ENCODE measurements around the gene COL5A1.

Gene COL5A1

DNA sequence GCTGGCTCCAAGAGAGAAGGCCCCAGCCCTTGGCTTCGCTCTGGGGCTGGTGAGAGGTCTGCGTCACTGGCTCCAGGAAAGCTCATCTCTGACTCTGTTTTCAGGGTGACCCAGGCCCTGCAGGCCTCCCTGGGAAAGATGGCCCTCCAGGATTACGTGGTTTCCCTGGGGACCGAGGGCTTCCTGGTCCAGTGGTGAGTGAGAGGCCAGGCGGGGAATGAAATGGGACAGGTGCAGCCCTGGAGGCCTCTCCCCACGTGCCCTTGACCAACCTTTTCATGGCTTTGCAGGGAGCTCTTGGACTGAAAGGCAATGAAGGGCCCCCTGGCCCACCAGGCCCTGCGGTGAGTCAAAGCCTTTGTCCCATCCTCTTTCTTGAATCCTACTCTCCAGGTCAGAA, 163.3 kb downstream of the COL5A1 start:
- Histone ChIP-seq H3K27ac (no peak overlapping the region), H3K4me3 (ENCODE audit: low read depth in 1 of 2, low read length in 1 of 2) (no peak overlapping the region), H3K9me3 (no peaks in the 10 kb centered on the region), H3K4me1 (ENCODE audit: control insufficient read depth in 1 of 2, insufficient read depth in 1 of 2, low read depth in 1 of 2, low read length in 1 of 2) (no peaks in the 10 kb centered on the region), H3K36me3 (no peaks in the 10 kb centered on the region), H3K27me3 (no peaks in the 10 kb centered on the region)
- TF ChIP-seq, protein P1, sequence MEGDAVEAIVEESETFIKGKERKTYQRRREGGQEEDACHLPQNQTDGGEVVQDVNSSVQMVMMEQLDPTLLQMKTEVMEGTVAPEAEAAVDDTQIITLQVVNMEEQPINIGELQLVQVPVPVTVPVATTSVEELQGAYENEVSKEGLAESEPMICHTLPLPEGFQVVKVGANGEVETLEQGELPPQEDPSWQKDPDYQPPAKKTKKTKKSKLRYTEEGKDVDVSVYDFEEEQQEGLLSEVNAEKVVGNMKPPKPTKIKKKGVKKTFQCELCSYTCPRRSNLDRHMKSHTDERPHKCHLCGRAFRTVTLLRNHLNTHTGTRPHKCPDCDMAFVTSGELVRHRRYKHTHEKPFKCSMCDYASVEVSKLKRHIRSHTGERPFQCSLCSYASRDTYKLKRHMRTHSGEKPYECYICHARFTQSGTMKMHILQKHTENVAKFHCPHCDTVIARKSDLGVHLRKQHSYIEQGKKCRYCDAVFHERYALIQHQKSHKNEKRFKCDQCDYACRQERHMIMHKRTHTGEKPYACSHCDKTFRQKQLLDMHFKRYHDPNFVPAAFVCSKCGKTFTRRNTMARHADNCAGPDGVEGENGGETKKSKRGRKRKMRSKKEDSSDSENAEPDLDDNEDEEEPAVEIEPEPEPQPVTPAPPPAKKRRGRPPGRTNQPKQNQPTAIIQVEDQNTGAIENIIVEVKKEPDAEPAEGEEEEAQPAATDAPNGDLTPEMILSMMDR (IDR thresholded peaks at IDR 0.05) = no peak

DNA sequence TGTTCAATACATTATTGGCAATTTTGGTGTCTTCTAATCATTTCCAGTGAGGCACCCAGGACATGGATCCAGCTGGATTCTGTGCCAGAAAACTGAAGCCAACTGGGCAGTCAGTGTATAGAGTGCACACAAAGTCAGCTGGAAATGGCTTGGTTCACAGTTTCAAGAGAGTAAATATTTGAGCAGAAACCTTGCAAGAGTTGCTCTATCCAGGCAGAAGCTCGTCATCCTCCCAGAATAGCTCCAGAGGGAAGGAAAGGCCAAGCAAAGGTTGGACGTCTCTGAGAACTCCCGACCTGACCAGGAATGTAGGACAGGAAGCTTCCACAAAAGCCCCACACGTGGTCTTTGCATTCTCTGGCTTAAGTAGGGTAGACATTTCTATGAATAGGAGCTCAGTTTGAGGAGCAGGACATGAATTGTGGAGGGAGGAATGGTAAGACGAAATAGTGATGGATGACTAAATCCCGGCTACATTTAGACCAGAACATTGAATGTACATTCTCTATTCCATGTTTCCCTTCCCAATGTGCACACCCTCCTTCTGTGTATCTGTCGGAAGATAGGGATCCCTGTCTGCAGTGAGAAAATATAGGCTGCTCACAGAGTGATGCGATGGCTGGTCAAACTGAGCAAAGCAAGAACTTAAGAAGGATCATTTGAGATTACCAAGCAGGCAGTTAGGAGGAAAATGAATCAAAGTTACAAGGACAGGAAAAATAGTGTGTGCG, 166.3 kb downstream of the COL5A1 start:
- TF ChIP-seq, protein P1 (IDR thresholded peaks at IDR 0.05) = no peak
- H3K36me3 ChIP-seq = no peaks in the 10 kb centered on the region
- H3K27me3 ChIP-seq = no peaks in the 10 kb centered on the region
- H3K4me1 ChIP-seq (ENCODE audit: control insufficient read depth in 1 of 2, insufficient read depth in 1 of 2, low read depth in 1 of 2, low read length in 1 of 2) = no peaks in the 10 kb centered on the region
- H3K27ac ChIP-seq = no peak overlapping the region
- no peak overlapping the region for H3K4me3 ChIP-seq (ENCODE audit: low read depth in 1 of 2, low read length in 1 of 2)
- no peaks in the 10 kb centered on the region for H3K9me3 ChIP-seq

DNA sequence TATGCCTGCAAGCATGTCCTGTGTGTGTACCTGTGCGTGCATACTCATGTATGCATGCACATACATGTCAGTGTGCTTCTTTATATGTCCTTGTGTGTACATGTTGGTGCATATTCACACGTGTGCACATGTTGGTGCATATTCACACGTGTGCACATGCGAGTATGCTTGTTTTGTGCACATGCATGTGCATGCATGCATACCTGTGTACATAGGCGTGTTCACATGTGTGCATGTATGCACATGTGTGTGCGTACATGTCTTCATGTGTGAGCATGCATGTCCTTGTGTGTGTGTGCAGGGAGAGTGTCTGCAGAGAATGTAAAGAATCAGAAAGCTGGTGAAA, 166.8 kb downstream of the COL5A1 start:
- Histone ChIP-seq H3K4me1 (ENCODE audit: control insufficient read depth in 1 of 2, insufficient read depth in 1 of 2, low read depth in 1 of 2, low read length in 1 of 2) (no peaks in the 10 kb centered on the region), H3K27me3 (no peaks in the 10 kb centered on the region), H3K36me3 (no peaks in the 10 kb centered on the region), H3K4me3 (ENCODE audit: low read depth in 1 of 2, low read length in 1 of 2) (no peak overlapping the region), H3K9me3 (no peaks in the 10 kb centered on the region), H3K27ac (no peak overlapping the region)
- TF ChIP-seq, protein P1 (IDR thresholded peaks at IDR 0.05) = no peak

DNA sequence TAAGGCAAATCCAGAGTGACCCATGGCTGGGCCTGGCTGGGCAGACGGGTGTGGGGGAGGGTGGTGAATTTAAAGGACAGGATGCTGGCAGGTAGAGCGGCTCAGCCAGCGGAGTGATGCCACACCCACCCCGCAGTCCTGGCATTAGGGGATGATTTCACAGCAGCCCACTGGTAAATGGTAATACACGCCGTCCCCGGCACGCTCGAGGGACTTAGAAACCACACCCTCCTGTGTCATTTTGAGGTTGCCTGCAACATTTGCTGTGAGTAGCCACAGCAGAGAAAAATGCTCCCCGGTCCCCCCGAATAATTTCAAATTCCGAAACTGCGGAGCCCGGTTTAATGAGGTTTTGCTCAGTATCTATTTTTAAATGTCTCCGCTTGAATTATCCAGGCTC, 167.7 kb downstream of the COL5A1 start:
- H3K36me3 ChIP-seq = no peaks in the 10 kb centered on the region

DNA sequence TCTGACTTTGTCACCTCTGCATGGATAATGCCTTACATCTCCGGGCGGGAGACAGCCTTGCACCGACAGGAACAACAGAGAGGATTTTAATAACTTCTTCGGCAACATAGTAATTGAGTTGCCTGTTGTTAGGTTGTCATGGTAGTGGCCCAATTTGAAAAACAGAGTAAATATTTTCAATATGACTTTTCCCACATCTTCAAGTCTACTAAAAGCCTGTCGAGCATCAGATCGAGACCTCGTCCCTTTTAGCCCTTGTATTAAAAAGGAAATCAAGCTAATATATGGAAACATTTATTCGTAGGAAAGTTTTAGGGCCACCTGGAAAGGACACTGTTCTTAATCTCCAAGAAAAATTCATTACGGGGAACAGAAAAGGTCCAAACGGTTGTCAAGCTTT, 168.2 kb downstream of the COL5A1 start:
- Histone ChIP-seq H3K4me1 (ENCODE audit: control insufficient read depth in 1 of 2, insufficient read depth in 1 of 2, low read depth in 1 of 2, low read length in 1 of 2) (no peaks in the 10 kb centered on the region), H3K36me3 (no peaks in the 10 kb centered on the region), H3K9me3 (no peaks in the 10 kb centered on the region), H3K4me3 (ENCODE audit: low read depth in 1 of 2, low read length in 1 of 2) (no peak overlapping the region), H3K27me3 (no peaks in the 10 kb centered on the region), H3K27ac (no peak overlapping the region)
- TF ChIP-seq, protein P1 (IDR thresholded peaks at IDR 0.05) = no peak

More for the DNA sequence above, 167.7 kb downstream of the COL5A1 start:
- Histone ChIP-seq H3K4me3 (ENCODE audit: low read depth in 1 of 2, low read length in 1 of 2) (no peak overlapping the region), H3K4me1 (ENCODE audit: control insufficient read depth in 1 of 2, insufficient read depth in 1 of 2, low read depth in 1 of 2, low read length in 1 of 2) (no peaks in the 10 kb centered on the region), H3K9me3 (no peaks in the 10 kb centered on the region), H3K27ac (no peak overlapping the region), H3K27me3 (no peaks in the 10 kb centered on the region)
- TF ChIP-seq, protein P1 (IDR thresholded peaks at IDR 0.05) = no peak

Measured in neutrophil (primary cell).